B cell (primary cell): Measurements from ENCODE around the gene FOXO3.

ENCODE experiments used
- CTCF ChIP-seq: fragments of 200-600 bp; IDR thresholded peaks from one replicate; pipeline ENCODE4 v1.8.0; 2022; ENCODE audit warnings: antibody characterized with exemption, mild to moderate bottlenecking
- EZH2 ChIP-seq: IDR thresholded peaks from 2 replicates; pipeline ENCODE4 v1.6.1; 2012; ENCODE audit warnings: borderline replicate concordance, low read depth, mild to moderate bottlenecking, moderate library complexity, low read length; ENCODE audit not compliant: insufficient read depth, poor library complexity, severe bottlenecking

GRCh38 chr6:108698593-108699289 lies 138.0 kb downstream of the FOXO3 start:
- TF ChIP-seq EZH2 (no peak), CTCF (no peak)
